H9 (cell line): Measurements from ENCODE around the gene RASSF5. TPM values are rescaled to one million over a fixed set of nuclear protein-coding genes. Genes with fewer than 3 reads are reported as not detected.

Experiments
- DNase-seq: peaks from one replicate; pipeline ENCODE4 v3.0.0-alpha.2; 2017
- H2AFZ ChIP-seq: one replicate; pipeline ENCODE4 v1.6.1; 2013; ENCODE audit warnings: mild to moderate bottlenecking, low read length, control low read depth, moderate library complexity
- H2AK5ac ChIP-seq: 2 replicates; pipeline ENCODE4 v1.6.1; 2013; ENCODE audit warnings: low read length, control low read depth, mixed read lengths; ENCODE audit not compliant: insufficient read length
- H2BK120ac ChIP-seq: one replicate; pipeline ENCODE4 v1.6.1; 2013; ENCODE audit warnings: low read depth, mild to moderate bottlenecking, low read length, control low read depth, inconsistent platforms; ENCODE audit not compliant: poor library complexity, severe bottlenecking
- H2BK12ac ChIP-seq: 2 replicates; pipeline ENCODE4 v1.6.1; 2013; ENCODE audit warnings: low read length, control low read depth, mixed read lengths, low read depth; ENCODE audit not compliant: insufficient read length
- H2BK15ac ChIP-seq: 2 replicates; pipeline ENCODE4 v1.6.1; 2013; ENCODE audit warnings: low read depth, low read length, control low read depth
- H2BK20ac ChIP-seq: one replicate; pipeline ENCODE4 v1.6.1; 2013; ENCODE audit warnings: low read depth, mild to moderate bottlenecking, low read length, control low read depth, inconsistent platforms; ENCODE audit not compliant: poor library complexity, severe bottlenecking
- H2BK5ac ChIP-seq: 2 replicates; pipeline ENCODE4 v1.6.1; 2013; ENCODE audit warnings: low read length, control low read depth, mixed read lengths; ENCODE audit not compliant: insufficient read length
- H3K14ac ChIP-seq: 2 replicates; pipeline ENCODE4 v1.6.1; 2013; ENCODE audit warnings: low read length, control low read depth; ENCODE audit not compliant: insufficient read depth
- H3K18ac ChIP-seq: 2 replicates; pipeline ENCODE4 v1.6.1; 2013; ENCODE audit warnings: low read depth, mild to moderate bottlenecking, mixed read lengths, low read length, control low read depth; ENCODE audit not compliant: insufficient read length
- H3K23ac ChIP-seq: 2 replicates; pipeline ENCODE4 v1.6.1; 2013; ENCODE audit warnings: low read length, control low read depth, mixed read lengths, low read depth; ENCODE audit not compliant: insufficient read length
- H3K23me2 ChIP-seq: 2 replicates; pipeline ENCODE4 v1.6.1; 2013; ENCODE audit warnings: low read depth, mild to moderate bottlenecking, mixed read lengths, low read length, control low read depth; ENCODE audit not compliant: insufficient read length, poor library complexity, severe bottlenecking
- H3K27ac ChIP-seq: 2 replicates; pipeline ENCODE4 v1.5.1; 2013; ENCODE audit warnings: low read length, control low read depth, mixed read lengths, low read depth; ENCODE audit not compliant: insufficient read length
- H3K27me3 ChIP-seq: 2 replicates; pipeline ENCODE4 v1.6.1; 2013; ENCODE audit warnings: low read length, control low read depth, inconsistent platforms; ENCODE audit not compliant: insufficient read depth
- H3K4ac ChIP-seq: 2 replicates; pipeline ENCODE4 v1.6.1; 2013; ENCODE audit warnings: low read depth, mild to moderate bottlenecking, control low read depth, inconsistent platforms, low read length, moderate library complexity
- H3K4me1 ChIP-seq: 2 replicates; pipeline ENCODE4 v1.6.1; 2013; ENCODE audit warnings: low read length, control low read depth, inconsistent platforms; ENCODE audit not compliant: insufficient read depth
- H3K4me2 ChIP-seq: 2 replicates; pipeline ENCODE4 v1.6.1; 2013; ENCODE audit warnings: low read length, control low read depth, mixed read lengths; ENCODE audit not compliant: insufficient read length, insufficient read depth
- H3K56ac ChIP-seq: 2 replicates; pipeline ENCODE4 v1.6.1; 2013; ENCODE audit warnings: low read depth, mild to moderate bottlenecking, mixed read lengths, low read length, control low read depth; ENCODE audit not compliant: insufficient read length
- H3K79me1 ChIP-seq: 2 replicates; pipeline ENCODE4 v1.6.1; 2013; ENCODE audit warnings: low read depth, mild to moderate bottlenecking, moderate library complexity, low read length, control low read depth, inconsistent platforms; ENCODE audit not compliant: insufficient read depth, poor library complexity, severe bottlenecking
- H3K79me2 ChIP-seq: 2 replicates; pipeline ENCODE4 v1.6.1; 2013; ENCODE audit warnings: low read length, control low read depth, inconsistent platforms; ENCODE audit not compliant: insufficient read depth
- H3K9ac ChIP-seq: 2 replicates; pipeline ENCODE4 v1.6.1; 2013; ENCODE audit warnings: low read length, control low read depth, mixed read lengths; ENCODE audit not compliant: insufficient read length; ENCODE audit errors: extremely low read depth
- H3K9me3 ChIP-seq: one replicate; pipeline ENCODE4 v1.6.1; 2013; ENCODE audit warnings: low read depth, low read length, inconsistent platforms; ENCODE audit not compliant: control insufficient read depth
- H3T11ph ChIP-seq: one replicate; pipeline ENCODE4 v1.6.1; 2013; ENCODE audit warnings: mild to moderate bottlenecking, low read length, control low read depth, inconsistent platforms
- H4K20me1 ChIP-seq: one replicate; pipeline ENCODE4 v1.6.1; 2013; ENCODE audit not compliant: control insufficient read depth, insufficient read length, insufficient read depth
- H4K5ac ChIP-seq: 2 replicates; pipeline ENCODE4 v1.6.1; 2013; ENCODE audit warnings: low read depth, mild to moderate bottlenecking, mixed read lengths, low read length, control low read depth; ENCODE audit not compliant: insufficient read length
- H4K8ac ChIP-seq: replicated peaks from 2 replicates; pipeline ENCODE4 v1.6.1; 2013; ENCODE audit warnings: low read length, control low read depth, mixed read lengths, low read depth; ENCODE audit not compliant: insufficient read length
- H4K91ac ChIP-seq: 2 replicates; pipeline ENCODE4 v1.6.1; 2013; ENCODE audit warnings: low read depth, mild to moderate bottlenecking, moderate library complexity, mixed read lengths, low read length, control low read depth; ENCODE audit not compliant: insufficient read length
- H3K27ac Mint-ChIP-seq, 3 experiments: 2 replicates in 2 of 3; 3 replicates in 1 of 3; pipeline ENCODE4 v1.8.0; 2020 to 2021; ENCODE audit warnings: mixed read lengths in 3 of 3, mild to moderate bottlenecking in 1 of 3, moderate library complexity in 1 of 3
- H3K27me3 Mint-ChIP-seq: 2 replicates; pipeline ENCODE4 v1.8.0; 2021; ENCODE audit warnings: low read depth, mild to moderate bottlenecking, moderate library complexity, mixed read lengths
- H3K36me3 Mint-ChIP-seq, 3 experiments: 2 replicates in 2 of 3; 3 replicates in 1 of 3; pipeline ENCODE4 v1.8.0; 2020 to 2021; ENCODE audit warnings: low read depth in 3 of 3, mixed read lengths in 3 of 3; ENCODE audit not compliant: insufficient read depth in 1 of 3
- H3K4me1 Mint-ChIP-seq, 2 experiments: 2 replicates each; pipeline ENCODE4 v1.8.0; 2020; ENCODE audit warnings: mixed read lengths in 2 of 2
- H3K4me3 Mint-ChIP-seq, 2 experiments: 2 replicates in 1 of 2; 3 replicates in 1 of 2; pipeline ENCODE4 v1.8.0; 2020 to 2021; ENCODE audit warnings: mild to moderate bottlenecking in 2 of 2, mixed read lengths in 2 of 2, moderate library complexity in 1 of 2
- H3K9me3 Mint-ChIP-seq, 2 experiments: 2 replicates in 1 of 2; 3 replicates in 1 of 2; pipeline ENCODE4 v1.8.0; 2020; ENCODE audit warnings: mild to moderate bottlenecking in 2 of 2, mixed read lengths in 2 of 2, moderate library complexity in 1 of 2
- CTCF ChIP-seq: fragments of 200-600 bp; sonication (generic); conservative IDR thresholded peaks from 3 replicates; pipeline ENCODE4 v1.8.0; 2021; ENCODE audit warnings: antibody characterized with exemption, mild to moderate bottlenecking
- WGBS: extraction: QIAGEN DNeasy Blood & Tissue Kit; methylation state at CpG from one replicate; pipeline ENCODE4 v1.1.7; 2013; ENCODE audit warnings: missing lambda C conversion rate, low lambda C conversion rate, mixed read lengths; ENCODE audit not compliant: insufficient read length; ENCODE audit errors: extremely low coverage; 5-methylcytosine and 5-hydroxymethylcytosine counted together
- total RNA-seq: library from RNA; stranded (reverse); gene quantifications from 2 replicates; pipeline ENCODE4 v1.2.1, GENCODE V29; 2021

The RASSF5 gene
- total RNA-seq, 1 experiment from 2014 or later, result 0.50 TPM

GRCh38 chr1:206581571-206581981, 74.2 kb downstream of the RASSF5 start:
- no peak overlapping the region for H3K4ac ChIP-seq
- no CpG with 5 or more reads among the region's 10 CpGs for WGBS
- H4K20me1 ChIP-seq, result no peaks in the 10 kb centered on the region
- H3K23ac ChIP-seq, result no peak overlapping the region
- no peaks in the 10 kb centered on the region for H3K23me2 ChIP-seq
- no peak overlapping the region for H2BK5ac ChIP-seq
- no peak overlapping the region for H3K56ac ChIP-seq
- H2BK15ac ChIP-seq, result no peak overlapping the region
- H2BK120ac ChIP-seq, result no peak overlapping the region
- H3K9ac ChIP-seq, result no peak overlapping the region
- H3K9me3 Mint-ChIP-seq, result no peaks in the 10 kb centered on the region
- no peaks in the 10 kb centered on the region for H3K4me1 ChIP-seq
- H3K14ac ChIP-seq, result no peak overlapping the region
- H3K27me3 Mint-ChIP-seq, result peaks cover 3% of the 10 kb centered on the region
- no peak overlapping the region for H4K5ac ChIP-seq
- no peak overlapping the region for H3K4me2 ChIP-seq
- no peaks in the 10 kb centered on the region for H3K79me1 ChIP-seq
- no peak overlapping the region for H2AK5ac ChIP-seq
- no peak overlapping the region for H2BK12ac ChIP-seq
- TF ChIP-seq CTCF, result no peak
- H3K27me3 ChIP-seq, result no peaks in the 10 kb centered on the region
- no peak overlapping the region for H3K4me3 Mint-ChIP-seq
- no peak overlapping the region for H2BK20ac ChIP-seq
- no peaks in the 10 kb centered on the region for H3K79me2 ChIP-seq
- no peak for DNase-seq
- H3K18ac ChIP-seq, result no peak overlapping the region
- H3K27ac Mint-ChIP-seq, result no peak overlapping the region; a peak in 1 of 7 replicates
- no peak overlapping the region for H4K8ac ChIP-seq
- peaks cover 3 to 7% of the 10 kb centered on the region in 2 experiments for H3K4me1 Mint-ChIP-seq
- H2AFZ ChIP-seq, result no peak overlapping the region
- no peak overlapping the region for H3K27ac ChIP-seq
- no peak overlapping the region for H3T11ph ChIP-seq
- H3K9me3 ChIP-seq, result no peaks in the 10 kb centered on the region
- H4K91ac ChIP-seq, result no peak overlapping the region
- no peaks in the 10 kb centered on the region for H3K36me3 Mint-ChIP-seq
